ENCODE measurements around the gene OR8B8. TPM values are rescaled to one million over a fixed set of nuclear protein-coding genes. Genes with fewer than 3 reads are reported as not detected.

The OR8B8 gene
- total RNA-seq, 2 donors from 2014 or later: not detected

- DNase-seq: no peak
- Histone ChIP-seq H3K36me3 (no peaks in the 10 kb centered on the region), H3K27ac (no peak overlapping the region), H3K9ac (ENCODE audit: low read depth in 2 of 2, low read length in 2 of 2) (no peak overlapping the region), H3K9me3 (no peaks in the 10 kb centered on the region), H3K27me3 (no peaks in the 10 kb centered on the region), H3K4me3 (no peak overlapping the region), H3K4me1 (no peaks in the 10 kb centered on the region)
- intact Hi-C loops (cut with DNase I): no loop called here
- TF ChIP-seq CTCF (IDR thresholded peaks at IDR 0.05): no peak
These were observed 4.0 kb downstream of the OR8B8 start for GRCh38 chr11:124441519-124441918.

- H3K4me3 ChIP-seq: no peak overlapping the region
- H3K27me3 ChIP-seq: no peaks in the 10 kb centered on the region
- no peak overlapping the region for H3K9ac ChIP-seq (ENCODE audit: low read depth in 2 of 2, low read length in 2 of 2)
- no peaks in the 10 kb centered on the region for H3K9me3 ChIP-seq
- DNase-seq: no peak
- no peak for TF ChIP-seq CTCF (IDR thresholded peaks at IDR 0.05)
- H3K27ac ChIP-seq: no peak overlapping the region
- no peaks in the 10 kb centered on the region for H3K36me3 ChIP-seq
- intact Hi-C loops (cut with DNase I): no loop called here
- H3K4me1 ChIP-seq: no peaks in the 10 kb centered on the region
These were observed 4.4 kb downstream of the OR8B8 start for GRCh38 chr11:124441081-124441480.

GRCh38 chr11:124440608-124441007 lies 4.9 kb downstream of the OR8B8 start:
- TF ChIP-seq CTCF (IDR thresholded peaks at IDR 0.05): no peak
- no peak for DNase-seq
- Histone ChIP-seq H3K27ac (no peak overlapping the region), H3K36me3 (no peaks in the 10 kb centered on the region), H3K9me3 (no peaks in the 10 kb centered on the region), H3K9ac (ENCODE audit: low read depth in 2 of 2, low read length in 2 of 2) (no peak overlapping the region), H3K4me1 (no peaks in the 10 kb centered on the region), H3K4me3 (no peak overlapping the region), H3K27me3 (no peaks in the 10 kb centered on the region)
- intact Hi-C loops (cut with DNase I): no loop called here

- intact Hi-C loops (cut with DNase I): no loop called here
- no peak for TF ChIP-seq CTCF (IDR thresholded peaks at IDR 0.05)
- no peaks in the 10 kb centered on the region for H3K9me3 ChIP-seq
- H3K4me1 ChIP-seq: no peaks in the 10 kb centered on the region
- H3K9ac ChIP-seq (ENCODE audit: low read depth in 2 of 2, low read length in 2 of 2): no peak overlapping the region
- no peaks in the 10 kb centered on the region for H3K36me3 ChIP-seq
- no peaks in the 10 kb centered on the region for H3K27me3 ChIP-seq
- no peak for DNase-seq
- no peak overlapping the region for H3K4me3 ChIP-seq
- H3K27ac ChIP-seq: no peak overlapping the region
These were observed 10.8 kb downstream of the OR8B8 start for GRCh38 chr11:124434699-124435098.

GRCh38 chr11:124429599-124429998 lies 15.9 kb downstream of the OR8B8 start:
- Histone ChIP-seq H3K27ac (no peak overlapping the region), H3K36me3 (no peaks in the 10 kb centered on the region)
- intact Hi-C loops (cut with DNase I): no loop called here

More at GRCh38 chr11:124429599-124429998, 15.9 kb downstream of the OR8B8 start:
- H3K27me3 ChIP-seq: no peaks in the 10 kb centered on the region
- H3K4me1 ChIP-seq: no peaks in the 10 kb centered on the region
- no peaks in the 10 kb centered on the region for H3K9me3 ChIP-seq
- no peak overlapping the region for H3K4me3 ChIP-seq
- H3K9ac ChIP-seq (ENCODE audit: low read depth in 2 of 2, low read length in 2 of 2): no peak overlapping the region
- no peak for DNase-seq
- TF ChIP-seq CTCF (IDR thresholded peaks at IDR 0.05): no peak

All from colonic mucosa (tissue), 4 donors.